HepG2 (cell line): ENCODE data around the gene SV2A. TPM values are rescaled to one million over a fixed set of nuclear protein-coding genes. Genes with fewer than 3 reads are reported as not detected.

ENCODE experiments used
- AGO2 ChIP-seq: fragments of 200-400 bp; formaldehyde crosslinking; optimal IDR thresholded peaks from 2 replicates; pipeline ENCODE3; 2017; ENCODE audit warnings: mild to moderate bottlenecking, low read depth, low read length, moderate library complexity
- ASH2L ChIP-seq: fragments of 300-600, 200-600 bp; sonication (generic); IDR thresholded peaks from 2 replicates; pipeline ENCODE4 v1.7.0; 2017; ENCODE audit warnings: low read depth, mild to moderate bottlenecking, moderate library complexity, mixed read lengths, low read length; ENCODE audit not compliant: insufficient read length
- CC2D1A ChIP-seq: sonication (generic); formaldehyde crosslinking; IDR thresholded peaks from 2 replicates; pipeline ENCODE4 v1.8.1; 2023; ENCODE audit warnings: mild to moderate bottlenecking, missing genetic modification reagents
- CHCHD3 ChIP-seq: sonication (generic); formaldehyde crosslinking; IDR thresholded peaks from 2 replicates; pipeline ENCODE4 v1.8.0; 2022; ENCODE audit warnings: mild to moderate bottlenecking, missing genetic modification reagents, moderate library complexity
- CHD2 ChIP-seq: IDR thresholded peaks from 2 replicates; pipeline ENCODE4 v1.6.1; 2011; ENCODE audit warnings: low read depth, low read length, improper control_type of control experiment
- ERF ChIP-seq: IDR thresholded peaks from 2 replicates; pipeline ENCODE4 v1.6.1; 2018; ENCODE audit warnings: missing biosample characterization, missing genetic modification reagents
- GABPB1 ChIP-seq: IDR thresholded peaks from 2 replicates; pipeline ENCODE4 v1.6.1; 2016; ENCODE audit warnings: mild to moderate bottlenecking, missing genetic modification reagents, moderate library complexity, missing compliant biosample characterization
- NR2F1 ChIP-seq, 2 experiments: fragments of 450-650 bp in 1 of 2; formaldehyde crosslinking in 1 of 2; IDR thresholded peaks; 2 replicates each; pipeline versions ENCODE4 v1.5.0 to v1.6.1; 2016 to 2020; ENCODE audit warnings: mild to moderate bottlenecking in 1 of 2, missing compliant biosample characterization in 1 of 2, missing genetic modification reagents in 1 of 2, moderate library complexity in 1 of 2
- REST ChIP-seq, 2 experiments: IDR thresholded peaks; 2 replicates each; pipeline ENCODE4 v1.6.1; 2011 to 2012; ENCODE audit warnings: low read length in 2 of 2, borderline replicate concordance in 1 of 2, low read depth in 1 of 2, mild to moderate bottlenecking in 1 of 2, moderate library complexity in 1 of 2
- SMARCE1 ChIP-seq: fragments of 450-650 bp; IDR thresholded peaks from 2 replicates; pipeline ENCODE4 v1.6.1; 2017; ENCODE audit warnings: borderline replicate concordance
- TAF15 ChIP-seq: fragments of 200-400 bp; formaldehyde crosslinking; IDR thresholded peaks from one replicate; pipeline ENCODE4 v1.6.1; 2018; ENCODE audit warnings: mild to moderate bottlenecking, low read depth, low read length; ENCODE audit not compliant: poor library complexity, severe bottlenecking
- ZBTB43 ChIP-seq: sonication (generic); formaldehyde crosslinking; conservative IDR thresholded peaks from 2 replicates; pipeline ENCODE4 v1.4.0; 2020; ENCODE audit warnings: missing genetic modification reagents
- ZNF350 ChIP-seq: sonication (generic); formaldehyde crosslinking; IDR thresholded peaks from 2 replicates; pipeline ENCODE4 v1.4.0; 2020; ENCODE audit warnings: mild to moderate bottlenecking, low read depth, missing genetic modification reagents, borderline replicate concordance
- ZNF414 ChIP-seq: sonication (generic); formaldehyde crosslinking; IDR thresholded peaks from 2 replicates; pipeline ENCODE4 v1.5.0; 2020; ENCODE audit warnings: missing genetic modification reagents
- ZNF431 ChIP-seq: sonication (generic); formaldehyde crosslinking; IDR thresholded peaks from 2 replicates; pipeline ENCODE4 v1.9.0; 2022; ENCODE audit warnings: missing genetic modification reagents, low read depth, mild to moderate bottlenecking, borderline replicate concordance
- ZNF484 ChIP-seq: sonication (generic); formaldehyde crosslinking; IDR thresholded peaks from 2 replicates; pipeline ENCODE4 v1.5.1; 2020; ENCODE audit warnings: mild to moderate bottlenecking, low read depth, missing genetic modification reagents, borderline replicate concordance
- ZNF709 ChIP-seq: sonication (generic); formaldehyde crosslinking; IDR thresholded peaks from 2 replicates; pipeline ENCODE4 v1.5.0; 2020; ENCODE audit warnings: mild to moderate bottlenecking, missing genetic modification reagents
- ZNF747 ChIP-seq: sonication (generic); formaldehyde crosslinking; IDR thresholded peaks from 2 replicates; pipeline ENCODE4 v1.8.1; 2023; ENCODE audit warnings: missing genetic modification reagents, mild to moderate bottlenecking, borderline replicate concordance
- ZNF800 ChIP-seq: sonication (generic); formaldehyde crosslinking; IDR thresholded peaks from 2 replicates; pipeline ENCODE4 v1.4.0; 2020; ENCODE audit warnings: missing genetic modification reagents
- polyA plus RNA-seq, 8 experiments: library from polyadenylated mRNA; depleted of rRNA in 3 of 8; stranded (reverse) in 7 of 8; unstranded in 1 of 8; fragments of >200 nt; fragmentation: Illumina TruSeq in 4 of 8; extraction: Trizol in 4 of 8; gene quantifications; 2 replicates each; pipeline versions ENCODE4 v1.2.1 to v1.2.3, GENCODE V29; 2011 to 2016; ENCODE audit warnings: low read depth in 4 of 8, missing spikeins in 1 of 8, mixed read lengths in 1 of 8; ENCODE audit not compliant: insufficient read depth in 1 of 8
- total RNA-seq, 5 experiments: library from RNA; depleted of rRNA; stranded (reverse); fragments of >200 nt; fragmentation: Illumina TruSeq; extraction: Trizol; gene quantifications; 2 replicates each; pipeline ENCODE4 v1.2.3, GENCODE V29; 2016; ENCODE audit warnings: low read depth in 1 of 5

The SV2A gene
- total and polyA plus RNA-seq, 2 of the 13 experiments (the other 11 are each of a cell fraction or from before 2014, with no cell fraction given): 0.84 to 1.9 TPM

GRCh38 chr1:149888247-149888998, 29.2 kb downstream of the SV2A start (continued):
- TF ChIP-seq CHCHD3 (CRISPR knock-in tag) (no peak), CC2D1A (CRISPR knock-in tag) (no peak), TAF15 (no peak), ZNF484 (CRISPR knock-in tag) (no peak), GABPB1 (no peak), ZNF431 (CRISPR knock-in tag) (no peak), NR2F1 (CRISPR knock-in tag; IDR thresholded peaks at IDR 0.05) (no peak), ZNF800 (CRISPR knock-in tag) (peak; percentile 43; the same call in 1 of the 2 replicates), ZNF709 (CRISPR knock-in tag) (no peak), ASH2L (no peak), CHD2 (no peak), ERF (CRISPR knock-in tag) (0 out of 2 replicates have a peak, but pooled peaks have one; percentile 6), ZBTB43 (CRISPR knock-in tag) (no peak), ZNF350 (peak; percentile 34; the same call in 1 of the 2 replicates), AGO2 (no peak), SMARCE1 (no peak), ZNF414 (CRISPR knock-in tag) (no peak), ZNF747 (CRISPR knock-in tag) (no peak), REST (IDR thresholded peaks at IDR 0.05; ENCODE audit: borderline replicate concordance in 1 of 2, low read depth in 1 of 2, low read length in 2 of 2) (no peak)
